COLO668 (cell line): ENCODE data around the gene ZNF783.

ENCODE experiments used
- DNase-seq: peaks from one replicate; lab custom pipeline; 2025; ENCODE audit not compliant: unreplicated experiment; lab: John Stamatoyannopoulos, UW

The ZNF783 gene

DNA sequence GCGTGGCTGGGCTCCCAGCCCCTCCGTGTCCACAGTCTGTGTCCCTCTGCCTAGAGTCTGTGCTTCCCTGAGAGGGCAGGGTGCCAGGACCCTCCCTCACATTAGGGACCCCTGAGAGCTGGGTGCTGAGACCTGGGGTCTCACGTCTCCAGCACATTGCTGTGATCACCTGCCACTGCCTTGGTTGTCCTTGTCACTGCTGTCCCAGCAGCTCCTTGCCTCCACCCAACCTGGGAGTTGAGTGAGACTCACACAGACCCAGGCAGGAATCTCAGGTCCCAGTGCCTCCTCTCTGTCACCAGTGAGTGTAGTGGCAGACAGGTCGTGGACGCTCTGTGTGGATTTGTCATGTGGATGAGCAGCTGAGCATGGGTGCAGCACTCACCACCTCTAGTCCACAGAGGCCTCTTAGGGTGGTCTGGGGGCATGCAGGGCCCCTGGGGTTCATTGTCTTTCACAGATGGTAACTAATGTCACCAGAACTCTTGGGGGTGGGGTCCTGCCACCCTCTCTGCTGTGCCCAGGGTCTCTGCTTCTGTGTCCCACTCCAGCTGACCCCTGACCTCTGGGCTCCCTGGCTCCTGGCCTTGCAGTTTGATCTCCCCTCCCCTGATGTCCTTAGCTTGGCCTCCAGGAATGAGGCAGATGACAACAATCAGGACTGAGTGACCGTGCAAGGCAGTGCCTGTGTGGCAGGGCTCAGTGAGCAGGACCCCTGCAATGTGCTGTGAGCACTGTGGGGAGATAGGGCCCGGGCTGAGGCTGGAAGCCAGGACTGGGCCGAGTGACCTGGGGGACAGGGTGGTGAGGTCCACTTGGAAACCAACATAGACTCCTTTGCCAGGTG is 18.9 kb downstream of the ZNF783 start:
- DNase-seq: no peak

- no peak for DNase-seq
Measured at GRCh38 chr7:149281508-149282330, 19.7 kb downstream of the ZNF783 start.

GRCh38 chr7:149282331-149282655 is 20.3 kb downstream of the ZNF783 start:
- DNase-seq: no peak

DNA sequence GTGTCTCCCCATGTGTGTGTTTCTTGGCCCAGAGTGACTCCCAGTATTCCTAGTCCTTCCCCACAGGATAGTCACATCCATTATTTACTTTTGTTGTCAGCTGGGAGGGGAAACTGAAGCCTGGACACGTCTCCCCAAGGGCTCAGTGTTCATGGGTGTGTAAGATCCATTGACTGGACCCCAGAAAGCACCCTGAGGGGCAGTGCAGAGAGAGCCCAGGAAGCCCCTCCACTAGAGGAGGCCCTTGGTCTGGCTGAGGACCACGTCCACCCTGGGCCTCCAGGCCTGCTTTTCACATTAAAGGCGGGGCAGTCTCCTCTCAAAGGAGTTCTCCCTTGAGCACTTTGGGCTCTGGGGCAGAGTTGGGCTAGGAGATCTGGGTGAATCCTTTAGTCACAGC is 21.3 kb downstream of the ZNF783 start:
- DNase-seq: no peak

GRCh38 chr7:149284343-149284742 is 22.3 kb downstream of the ZNF783 start:
- DNase-seq: peak; percentile 59

DNA sequence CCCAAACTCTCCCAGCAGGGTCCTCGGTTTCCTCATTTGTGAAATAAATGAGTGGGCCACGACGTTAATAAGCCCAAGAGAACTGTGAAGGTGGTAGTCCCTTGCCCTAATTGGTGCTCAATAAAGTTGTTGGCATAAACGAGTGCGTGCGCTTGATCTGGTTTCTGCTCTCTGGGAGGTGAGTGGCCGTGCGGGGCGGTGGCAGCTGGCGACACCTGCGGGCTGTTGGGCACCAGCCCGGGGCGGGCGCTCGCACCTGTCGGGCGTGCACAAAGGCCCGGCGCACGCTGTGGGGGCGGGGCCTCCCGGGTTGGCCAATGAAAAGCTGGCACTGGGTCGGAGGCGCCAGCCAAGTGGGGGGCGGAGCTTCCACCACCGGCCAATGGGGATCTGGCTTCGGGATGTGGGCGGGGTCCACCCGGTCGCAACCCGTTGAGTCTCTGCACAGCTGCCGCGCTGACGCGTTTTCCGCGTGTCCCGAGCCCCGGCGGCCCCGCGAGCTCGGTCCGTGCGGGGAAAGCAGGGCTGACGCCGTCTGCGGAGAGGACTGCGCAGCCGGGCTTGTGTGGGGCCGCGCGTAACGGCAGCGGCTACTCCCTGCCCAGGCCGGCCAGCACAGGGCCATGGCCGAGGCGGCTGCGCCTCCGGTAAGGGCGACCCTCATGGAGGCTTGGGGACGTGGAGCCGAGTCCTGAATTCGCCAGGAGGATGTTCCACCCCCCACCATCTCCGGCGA is 23.0 kb downstream of the ZNF783 start:
- peak; percentile 99 for DNase-seq

DNA sequence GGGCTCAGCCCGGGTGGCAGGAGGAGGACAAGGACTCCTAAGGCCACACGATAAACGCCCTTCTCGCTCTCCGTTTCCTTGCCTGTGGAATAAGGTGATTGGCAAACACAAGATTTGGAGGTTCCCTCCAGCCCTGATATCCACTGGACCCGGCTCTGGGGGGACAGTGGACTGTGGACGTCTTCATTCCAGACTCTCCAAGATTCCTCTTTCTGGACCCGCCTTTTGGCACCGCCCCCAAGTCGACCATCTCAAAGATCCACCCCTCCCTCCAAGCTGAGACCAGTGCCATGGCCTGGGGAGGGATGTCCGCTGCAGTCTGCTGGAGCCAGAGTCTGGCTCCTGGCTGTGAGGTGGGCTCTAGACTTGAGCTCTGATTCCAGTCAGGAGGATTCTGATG is 23.6 kb downstream of the ZNF783 start:
- DNase-seq: peak; percentile 30

DNA sequence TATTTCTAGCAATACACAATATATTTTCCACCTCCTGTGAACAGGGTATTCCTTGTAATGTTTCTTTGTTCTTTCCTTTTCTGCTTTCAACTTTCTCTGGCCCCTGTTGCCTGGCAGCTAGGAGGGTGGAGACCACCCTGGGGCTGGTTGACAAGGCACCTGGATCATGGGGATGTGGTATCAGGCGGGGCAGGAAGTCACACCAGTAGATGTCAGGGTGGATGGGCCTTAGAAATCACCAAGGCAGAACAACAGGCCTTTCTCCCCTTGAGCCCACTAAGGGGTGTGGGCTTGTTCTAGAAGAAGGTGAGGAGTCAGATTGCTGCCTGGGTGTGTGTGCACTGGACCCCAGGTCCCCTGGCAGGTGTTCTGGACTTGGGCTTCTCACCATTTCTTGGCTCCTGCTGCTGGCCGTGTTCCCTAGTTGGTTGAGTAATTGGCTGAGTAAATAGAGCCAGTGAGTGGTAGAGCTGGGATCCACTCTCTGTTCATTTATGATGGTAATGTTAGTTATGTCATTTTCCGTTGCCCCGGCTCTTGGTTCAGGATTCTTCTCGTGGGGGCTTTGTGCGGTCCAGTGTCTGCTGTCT is 24.9 kb downstream of the ZNF783 start:
- DNase-seq: peak; percentile 7

DNA sequence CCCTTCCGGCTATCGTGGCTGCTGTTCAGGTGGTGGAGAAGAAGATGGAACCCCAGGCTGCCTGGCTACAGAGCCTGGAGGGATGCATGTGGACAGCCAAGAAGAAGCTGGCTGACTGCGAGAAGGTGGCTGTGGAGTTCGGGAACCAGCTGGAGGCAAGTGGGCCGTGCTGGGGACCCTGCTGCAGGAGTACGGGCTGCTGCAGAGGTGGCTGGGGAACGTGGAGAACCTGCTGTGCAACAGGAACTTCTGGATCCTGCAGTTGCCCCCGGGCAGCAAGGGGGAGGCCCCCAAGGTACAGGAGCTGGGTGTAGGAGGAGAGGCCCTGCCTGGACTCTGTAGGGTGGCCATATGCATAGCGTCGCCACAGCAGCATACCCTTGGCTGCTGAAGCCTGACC is 25.6 kb downstream of the ZNF783 start:
- DNase-seq: no peak

GRCh38 chr7:149289262-149289661 is 27.3 kb downstream of the ZNF783 start:
- DNase-seq: no peak

GRCh38 chr7:149289856-149290255 is 27.9 kb downstream of the ZNF783 start:
- DNase-seq: no peak

DNA sequence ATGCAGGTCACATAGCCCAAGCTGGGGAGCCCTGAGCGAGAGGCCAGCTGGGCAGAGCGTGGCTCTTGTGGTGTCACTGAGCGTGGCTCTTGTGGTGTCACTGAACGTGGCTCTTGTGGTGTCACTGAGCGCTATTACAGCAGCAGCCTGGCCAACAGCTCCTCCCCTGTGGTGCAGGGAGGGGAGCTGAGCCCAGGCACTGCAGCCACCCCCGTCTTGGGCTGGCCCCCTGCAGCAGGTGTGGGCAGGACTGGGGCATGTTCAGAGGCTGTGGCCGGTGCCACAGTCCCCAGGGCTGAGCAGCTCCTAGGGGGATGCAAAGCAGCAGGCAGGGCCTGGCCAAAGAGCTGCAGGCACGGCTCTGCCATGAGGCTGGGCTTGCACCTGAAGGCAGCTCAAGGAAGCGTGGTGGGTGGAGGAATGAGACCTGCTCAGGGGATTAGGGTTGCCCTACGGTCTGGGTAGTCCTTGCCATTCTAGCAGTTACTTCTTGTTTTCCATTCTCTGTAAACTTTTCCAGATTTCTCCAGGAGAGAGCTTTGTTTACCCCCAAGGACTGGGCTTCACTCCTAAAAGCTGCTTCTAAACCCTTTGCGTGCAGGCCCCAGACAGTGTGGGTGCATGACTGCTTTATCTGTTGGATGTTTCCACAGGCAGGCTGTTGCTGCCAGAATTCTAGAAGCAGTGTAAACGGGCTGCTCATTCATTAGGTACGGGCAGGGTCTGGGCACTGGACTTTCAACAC is 29.2 kb downstream of the ZNF783 start:
- no peak for DNase-seq

DNA sequence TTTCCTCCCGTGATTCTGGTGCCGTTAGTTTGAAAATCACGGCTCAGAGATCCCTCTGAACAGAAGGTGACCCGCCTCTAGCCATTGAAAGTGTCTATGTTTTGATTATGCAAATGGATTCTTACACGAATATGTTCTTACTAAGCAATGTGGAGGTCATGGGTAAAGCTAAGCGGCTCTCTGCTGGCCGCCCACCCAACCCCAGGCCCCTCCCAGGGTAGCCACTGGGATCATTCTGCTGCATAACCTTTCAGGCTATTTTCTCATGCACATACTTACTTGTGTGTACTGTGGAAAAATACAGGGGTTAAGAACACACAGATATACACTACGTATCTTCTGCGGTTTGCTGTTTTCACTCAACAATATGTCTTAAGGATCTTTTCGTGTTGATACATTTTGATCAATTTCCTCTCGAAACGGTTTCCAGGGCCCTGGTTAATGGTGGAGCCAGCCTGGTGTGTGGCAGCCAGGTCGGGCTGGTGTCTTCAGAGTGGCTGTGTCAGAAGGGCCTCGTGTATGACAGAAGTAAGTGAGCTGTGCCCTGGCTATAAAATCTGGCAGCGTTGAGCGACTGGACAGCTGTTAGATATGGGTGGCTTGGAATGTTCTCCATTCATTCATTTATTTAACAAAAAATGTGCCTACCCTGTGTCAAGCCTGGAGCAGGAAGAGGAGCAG is 29.9 kb downstream of the ZNF783 start:
- DNase-seq: no peak

- DNase-seq: no peak
Measured at GRCh38 chr7:149292462-149292823, 30.4 kb downstream of the ZNF783 start.

- no peak for DNase-seq
Measured at GRCh38 chr7:149293338-149293737, 31.3 kb downstream of the ZNF783 start.

DNA sequence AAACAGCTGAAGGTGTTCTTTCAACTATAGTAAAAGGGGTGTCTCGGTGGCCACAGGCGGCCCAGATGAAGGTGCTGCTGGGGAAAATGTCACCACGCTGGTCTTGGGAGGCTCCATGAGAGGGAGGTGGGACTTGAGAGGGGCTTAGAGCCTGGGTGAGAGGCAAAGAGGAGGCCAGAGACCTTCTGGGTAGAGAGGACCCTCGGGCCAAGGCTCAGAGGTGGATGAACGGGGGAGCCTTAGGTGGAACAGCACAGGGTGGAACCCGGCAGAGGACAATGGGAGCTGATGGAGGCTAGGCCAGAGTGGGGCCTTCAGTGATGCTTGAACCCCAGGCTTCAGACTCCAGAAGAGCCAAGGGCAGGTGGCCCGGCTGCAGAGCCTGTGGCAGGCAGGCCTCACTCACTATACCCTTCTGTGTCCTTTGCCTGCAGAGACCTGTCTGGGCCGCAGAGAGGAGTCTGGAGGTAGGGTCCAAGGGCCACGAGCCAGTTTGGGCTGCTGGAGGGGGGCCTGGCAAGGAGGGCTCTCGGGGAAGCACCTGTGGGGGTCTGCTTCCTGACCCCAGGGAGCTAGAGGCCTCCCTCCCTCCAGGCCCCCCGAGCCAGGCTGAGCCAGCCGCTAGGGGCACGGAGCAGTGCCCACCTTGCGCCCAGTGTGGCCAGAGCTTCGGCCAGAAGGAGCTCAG is 32.1 kb downstream of the ZNF783 start:
- DNase-seq: no peak

- no peak for DNase-seq
Measured at GRCh38 chr7:149294634-149295480, 32.9 kb downstream of the ZNF783 start.

GRCh38 chr7:149295481-149295850 is 33.5 kb downstream of the ZNF783 start:
- DNase-seq: no peak

DNA sequence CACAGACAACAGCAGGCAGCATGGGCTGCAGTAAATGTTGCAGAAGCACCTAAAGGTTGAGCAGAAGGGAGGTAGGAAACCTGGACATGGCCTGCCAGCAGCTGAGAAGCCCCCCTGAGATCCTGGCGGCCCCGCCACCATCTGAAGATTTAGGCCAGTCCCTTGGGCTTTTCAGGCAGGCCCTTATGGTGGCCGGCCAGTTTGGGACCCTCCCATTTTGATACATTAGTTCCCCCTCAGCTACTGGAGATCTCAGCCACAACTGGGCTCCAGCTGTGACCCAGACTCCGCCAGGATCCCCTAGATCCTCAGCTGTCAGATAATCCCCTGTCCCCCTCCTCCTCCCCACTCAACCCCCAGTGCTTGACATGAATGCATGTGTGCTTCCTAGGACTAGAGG is 34.4 kb downstream of the ZNF783 start:
- DNase-seq: no peak
